Measurements from ENCODE around the gene GMCL2.
"Not testable (repeated sequence)": the region's sequence is repeated elsewhere in the genome, so short reads cannot be mapped to it uniquely, and the experiment has no call there.

GMCL2 gene

GRCh38 chr5:178206166-178207101 is 19.3 kb upstream of the GMCL2 start:
- no peak for TF ChIP-seq POLR2A (IDR thresholded peaks at IDR 0.05; ENCODE audit: low read depth, low read length)
- FAIRE-seq (no peak), DNase-seq (ENCODE audit: insufficient read length, low spot score) (no peak)

GRCh38 chr5:178205749-178206047 is 18.5 kb upstream of the GMCL2 start:
- FAIRE-seq (no peak), DNase-seq (ENCODE audit: insufficient read length, low spot score) (no peak)
- TF ChIP-seq POLR2A (IDR thresholded peaks at IDR 0.05; ENCODE audit: low read depth, low read length): no peak

- DNase-seq (ENCODE audit: insufficient read length, low spot score) (peak; percentile 77), FAIRE-seq (no peak)
- no peak for TF ChIP-seq POLR2A (IDR thresholded peaks at IDR 0.05; ENCODE audit: low read depth, low read length)
These were observed 18.0 kb upstream of the GMCL2 start for GRCh38 chr5:178204935-178205748.

GRCh38 chr5:178204182-178204934 is 17.2 kb upstream of the GMCL2 start, which contains the start of gene HNRNPAB:
HNRNPAB (plus strand) TSS chr5:178204533; CDS start chr5:178204838, 305 bp downstream.
- TF ChIP-seq POLR2A (IDR thresholded peaks at IDR 0.05; ENCODE audit: low read depth, low read length): peak; percentile 100
- DNase-seq (ENCODE audit: insufficient read length, low spot score) (peak; percentile 89), FAIRE-seq (no peak)

GRCh38 chr5:178203670-178204181 is 16.6 kb upstream of the GMCL2 start:
- no peak for FAIRE-seq

GRCh38 chr5:178202541-178202940 is 15.4 kb upstream of the GMCL2 start:
- no peak for TF ChIP-seq POLR2A (IDR thresholded peaks at IDR 0.05; ENCODE audit: low read depth, low read length)
- no peak for DNase-seq (ENCODE audit: insufficient read length, low spot score)
- no peak for FAIRE-seq

More at GRCh38 chr5:178203670-178204181, 16.6 kb upstream of the GMCL2 start:
- DNase-seq (ENCODE audit: insufficient read length, low spot score): no peak
- TF ChIP-seq POLR2A (IDR thresholded peaks at IDR 0.05; ENCODE audit: low read depth, low read length): no peak

- FAIRE-seq: no peak
- no peak for DNase-seq (ENCODE audit: insufficient read length, low spot score)
- no peak for TF ChIP-seq POLR2A (IDR thresholded peaks at IDR 0.05; ENCODE audit: low read depth, low read length)
These were observed 14.7 kb upstream of the GMCL2 start for GRCh38 chr5:178201927-178202235.

- no peak for TF ChIP-seq POLR2A (IDR thresholded peaks at IDR 0.05; ENCODE audit: low read depth, low read length)
- DNase-seq (ENCODE audit: insufficient read length, low spot score): peak; percentile 53
- FAIRE-seq: no peak
These were observed 14.2 kb upstream of the GMCL2 start for GRCh38 chr5:178201221-178201926.

GRCh38 chr5:178199581-178200434 is 12.6 kb upstream of the GMCL2 start:
- TF ChIP-seq POLR2A (IDR thresholded peaks at IDR 0.05; ENCODE audit: low read depth, low read length): no peak
- DNase-seq (ENCODE audit: insufficient read length, low spot score) (no peak), FAIRE-seq (no peak)

- DNase-seq (ENCODE audit: insufficient read length, low spot score): no peak
- FAIRE-seq: no peak
- no peak for TF ChIP-seq POLR2A (IDR thresholded peaks at IDR 0.05; ENCODE audit: low read depth, low read length)
These were observed 11.5 kb upstream of the GMCL2 start for GRCh38 chr5:178198706-178199105.

- DNase-seq (ENCODE audit: insufficient read length, low spot score); FAIRE-seq: not testable (repeated sequence)
These were observed 11.0 kb upstream of the GMCL2 start for GRCh38 chr5:178198151-178198550.

GRCh38 chr5:178196986-178197385 is 9.8 kb upstream of the GMCL2 start:
- no peak for TF ChIP-seq POLR2A (IDR thresholded peaks at IDR 0.05; ENCODE audit: low read depth, low read length)
- no peak for DNase-seq (ENCODE audit: insufficient read length, low spot score)
- no peak for FAIRE-seq
